Keratinocyte (primary cell): ENCODE results near the gene SCLY. TPM values are rescaled to one million over a fixed set of nuclear protein-coding genes. Genes with fewer than 3 reads are reported as not detected.

Experiments
- DNase-seq: peaks from one replicate; pipeline ENCODE4 v3.0.0-alpha.2; 2011; ENCODE audit warnings: low read depth, missing footprints, low spot score
- FAIRE-seq: peaks from 2 replicates; lab custom pipeline; 2011; peaks lifted over from hg19 to GRCh38; lab: Jason Lieb, UNC
- H2AFZ ChIP-seq: 2 replicates; pipeline ENCODE4 v1.6.0; 2012; ENCODE audit warnings: low read length, control low read depth, inconsistent platforms; ENCODE audit not compliant: control insufficient read depth
- H3K27ac ChIP-seq: 2 replicates; pipeline ENCODE4 v1.5.1; 2011; ENCODE audit warnings: low read length; ENCODE audit not compliant: control insufficient read depth, insufficient read depth
- H3K27me3 ChIP-seq: 3 replicates; pipeline ENCODE4 v1.6.0; 2011; ENCODE audit warnings: low read length; ENCODE audit not compliant: control insufficient read depth, insufficient read depth; ENCODE audit errors: extremely low read depth
- H3K36me3 ChIP-seq, 2 experiments: 2 replicates in 1 of 2; 3 replicates in 1 of 2; pipeline ENCODE4 v1.5.1; 2011; ENCODE audit warnings: low read length in 2 of 2, mild to moderate bottlenecking in 1 of 2; ENCODE audit not compliant: control insufficient read depth in 2 of 2, insufficient read depth in 2 of 2; ENCODE audit errors: extremely low read depth in 1 of 2
- H3K4me1 ChIP-seq: 3 replicates; pipeline ENCODE4 v1.5.1; 2011; ENCODE audit warnings: low read length; ENCODE audit not compliant: control insufficient read depth, insufficient read depth; ENCODE audit errors: extremely low read depth
- H3K4me2 ChIP-seq: 3 replicates; pipeline ENCODE4 v1.6.0; 2011; ENCODE audit warnings: low read depth, low read length; ENCODE audit not compliant: control insufficient read depth, insufficient read depth; ENCODE audit errors: extremely low read depth
- H3K4me3 ChIP-seq, 3 experiments: fragments of 200-600 bp in 1 of 3; sonication (generic) in 1 of 3; 2 replicates in 2 of 3; 3 replicates in 1 of 3; pipeline ENCODE4 v1.5.1; 2011 to 2016; ENCODE audit warnings: low read length in 3 of 3, mild to moderate bottlenecking in 3 of 3, control low read depth in 2 of 3, inconsistent platforms in 1 of 3, low read depth in 1 of 3, mixed read lengths in 1 of 3, mixed run types in 1 of 3, moderate library complexity in 1 of 3; ENCODE audit not compliant: control insufficient read depth in 2 of 3, insufficient read depth in 2 of 3; ENCODE audit errors: extremely low read depth in 1 of 3
- H3K79me2 ChIP-seq: 2 replicates; pipeline ENCODE4 v1.6.0; 2012; ENCODE audit warnings: low read length; ENCODE audit not compliant: control insufficient read depth, insufficient read depth
- H3K9ac ChIP-seq: 3 replicates; pipeline ENCODE4 v1.6.0; 2011; ENCODE audit warnings: low read length; ENCODE audit not compliant: control insufficient read depth, insufficient read depth; ENCODE audit errors: extremely low read depth
- H3K9me1 ChIP-seq: 3 replicates; pipeline ENCODE4 v1.6.0; 2011; ENCODE audit warnings: low read length; ENCODE audit not compliant: control insufficient read depth, insufficient read depth; ENCODE audit errors: extremely low read depth
- H3K9me3 ChIP-seq: 2 replicates; pipeline ENCODE4 v1.5.1; 2012; ENCODE audit warnings: low read depth, low read length; ENCODE audit not compliant: control insufficient read depth
- H4K20me1 ChIP-seq: 3 replicates; pipeline ENCODE4 v1.6.0; 2011; ENCODE audit warnings: low read length; ENCODE audit not compliant: control insufficient read depth, insufficient read depth; ENCODE audit errors: extremely low read depth
- EZH2 ChIP-seq: IDR thresholded peaks from one replicate; pipeline ENCODE4 v1.6.1; 2012; ENCODE audit warnings: inconsistent platforms, mild to moderate bottlenecking, low read length, moderate library complexity
- dilution Hi-C: fragments of 300-500 bp; cut with MboI; formaldehyde crosslinking; loops from one replicate; pipeline ENCODE4 v1.7.0; 2020; ENCODE audit warnings: low sequenced_read_pairs; ENCODE audit not compliant: extremely low pct_ligation_motif_present
- polyA plus RNA-seq, 5 experiments: library from polyadenylated mRNA; depleted of rRNA in 3 of 5; stranded (reverse) in 3 of 5; stranded (forward) in 1 of 5; unstranded in 1 of 5; fragments of >200 nt; gene quantifications; 1 replicate in 1 of 5; 2 replicates in 3 of 5; 3 replicates in 1 of 5; pipeline versions ENCODE4 v1.2.1 to v1.2.3, GENCODE V29; 2011 to 2012; ENCODE audit warnings: missing spikeins in 2 of 5, low read depth in 1 of 5, low replicate concordance in 1 of 5
- TF ChIP-seq, protein P1 (sequence below), 3 experiments: IDR thresholded peaks in 1 of 3; conservative IDR thresholded peaks in 1 of 3; optimal IDR thresholded peaks in 1 of 3; 2 replicates in 2 of 3; 3 replicates in 1 of 3; pipeline versions ENCODE3 to v1.5.1; 2011; ENCODE audit warnings: low read length in 3 of 3, mild to moderate bottlenecking in 3 of 3, moderate library complexity in 2 of 3, control low read depth in 1 of 3, inconsistent platforms in 1 of 3; ENCODE audit not compliant: insufficient read depth in 2 of 3; ENCODE audit errors: extremely low read depth in 1 of 3

SCLY gene
- polyA plus RNA-seq, 1 donor (not counting 4 experiments of a cell fraction or from before 2014, with no cell fraction given) = 11.8 TPM

DNA sequence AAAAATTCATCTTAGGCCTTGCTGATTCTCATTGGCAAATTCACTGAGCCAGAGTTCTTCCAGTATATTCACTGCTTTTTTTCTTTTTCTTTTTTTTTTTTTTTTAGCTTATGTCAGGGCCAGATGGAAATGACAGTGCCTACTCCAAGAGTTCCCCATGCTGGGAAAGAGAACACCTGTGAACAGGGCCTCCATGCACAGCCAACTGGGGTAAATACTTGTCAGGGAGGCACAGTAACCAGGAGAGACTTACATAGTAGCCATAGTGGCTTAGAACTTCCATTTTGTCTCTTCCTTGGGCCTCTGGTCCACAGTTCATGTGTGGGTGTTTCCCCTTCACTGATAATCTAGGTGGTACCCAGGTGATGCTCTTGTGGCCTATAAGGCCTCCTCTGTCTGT, 15.2 kb upstream of the SCLY start:
- Histone ChIP-seq H3K4me2 (no peak overlapping the region), H3K27me3 (no peaks in the 10 kb centered on the region), H3K9ac (no peak overlapping the region), H3K36me3 (peaks cover 19 to 20% of the 10 kb centered on the region in 2 experiments), H3K9me1 (no peaks in the 10 kb centered on the region), H3K9me3 (no peaks in the 10 kb centered on the region), H3K27ac (no peak overlapping the region), H2AFZ (no peak overlapping the region), H4K20me1 (no peaks in the 10 kb centered on the region), H3K4me3 (no peak overlapping the region), H3K79me2 (no peaks in the 10 kb centered on the region), H3K4me1 (peaks cover 6% of the 10 kb centered on the region)
- no peak for TF ChIP-seq EZH2
- dilution Hi-C loops = no loop called here
- no peak for FAIRE-seq
- no peak for DNase-seq

DNA sequence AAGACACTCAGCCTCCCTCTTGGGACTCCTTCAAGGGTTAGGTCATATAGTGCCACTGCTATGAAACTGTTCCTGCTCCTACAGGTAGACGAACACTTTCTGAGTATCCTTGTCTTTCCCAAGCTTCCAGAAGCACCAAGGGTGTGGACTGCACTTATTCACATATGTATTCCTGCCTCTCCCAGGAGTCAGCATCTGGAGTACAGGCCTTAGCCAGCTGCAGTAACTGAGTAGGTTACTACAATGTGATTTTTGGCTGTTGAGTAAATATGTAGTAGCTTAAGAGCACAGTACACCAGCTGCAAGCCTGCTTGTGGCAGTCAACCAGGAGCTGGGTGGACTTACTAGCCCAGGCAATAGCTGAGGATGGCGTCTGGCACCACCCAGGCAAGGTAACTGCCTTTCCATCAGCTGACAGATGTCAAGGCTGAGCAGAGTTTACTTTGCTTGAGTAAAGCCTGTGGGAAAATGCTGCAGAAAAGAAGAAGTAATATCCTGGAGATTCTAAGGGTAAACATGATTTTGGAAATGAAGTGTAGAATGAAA, 14.0 kb upstream of the SCLY start:
- TF ChIP-seq, protein P1, sequence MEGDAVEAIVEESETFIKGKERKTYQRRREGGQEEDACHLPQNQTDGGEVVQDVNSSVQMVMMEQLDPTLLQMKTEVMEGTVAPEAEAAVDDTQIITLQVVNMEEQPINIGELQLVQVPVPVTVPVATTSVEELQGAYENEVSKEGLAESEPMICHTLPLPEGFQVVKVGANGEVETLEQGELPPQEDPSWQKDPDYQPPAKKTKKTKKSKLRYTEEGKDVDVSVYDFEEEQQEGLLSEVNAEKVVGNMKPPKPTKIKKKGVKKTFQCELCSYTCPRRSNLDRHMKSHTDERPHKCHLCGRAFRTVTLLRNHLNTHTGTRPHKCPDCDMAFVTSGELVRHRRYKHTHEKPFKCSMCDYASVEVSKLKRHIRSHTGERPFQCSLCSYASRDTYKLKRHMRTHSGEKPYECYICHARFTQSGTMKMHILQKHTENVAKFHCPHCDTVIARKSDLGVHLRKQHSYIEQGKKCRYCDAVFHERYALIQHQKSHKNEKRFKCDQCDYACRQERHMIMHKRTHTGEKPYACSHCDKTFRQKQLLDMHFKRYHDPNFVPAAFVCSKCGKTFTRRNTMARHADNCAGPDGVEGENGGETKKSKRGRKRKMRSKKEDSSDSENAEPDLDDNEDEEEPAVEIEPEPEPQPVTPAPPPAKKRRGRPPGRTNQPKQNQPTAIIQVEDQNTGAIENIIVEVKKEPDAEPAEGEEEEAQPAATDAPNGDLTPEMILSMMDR (optimal IDR thresholded peaks at IDR 0.05 in 1 of 3, IDR thresholded peaks at IDR 0.05 in 1 of 3, conservative IDR thresholded peaks at IDR 0.05 in 1 of 3; ENCODE audit: extremely low read depth in 1 of 3, insufficient read depth in 2 of 3, low read length in 3 of 3) = no peak
- no peak for TF ChIP-seq EZH2
- Histone ChIP-seq H3K9me3 (no peaks in the 10 kb centered on the region), H3K79me2 (no peaks in the 10 kb centered on the region), H3K9me1 (no peaks in the 10 kb centered on the region), H3K27me3 (no peaks in the 10 kb centered on the region), H3K36me3 (peaks cover 11 to 13% of the 10 kb centered on the region in 2 experiments), H3K4me3 (no peak overlapping the region), H3K9ac (no peak overlapping the region), H3K27ac (no peak overlapping the region), H4K20me1 (no peaks in the 10 kb centered on the region), H2AFZ (no peak overlapping the region), H3K4me2 (no peak overlapping the region), H3K4me1 (peaks cover 6% of the 10 kb centered on the region)
- no peak for DNase-seq
- no peak for FAIRE-seq
- dilution Hi-C loops = no loop called here

DNA sequence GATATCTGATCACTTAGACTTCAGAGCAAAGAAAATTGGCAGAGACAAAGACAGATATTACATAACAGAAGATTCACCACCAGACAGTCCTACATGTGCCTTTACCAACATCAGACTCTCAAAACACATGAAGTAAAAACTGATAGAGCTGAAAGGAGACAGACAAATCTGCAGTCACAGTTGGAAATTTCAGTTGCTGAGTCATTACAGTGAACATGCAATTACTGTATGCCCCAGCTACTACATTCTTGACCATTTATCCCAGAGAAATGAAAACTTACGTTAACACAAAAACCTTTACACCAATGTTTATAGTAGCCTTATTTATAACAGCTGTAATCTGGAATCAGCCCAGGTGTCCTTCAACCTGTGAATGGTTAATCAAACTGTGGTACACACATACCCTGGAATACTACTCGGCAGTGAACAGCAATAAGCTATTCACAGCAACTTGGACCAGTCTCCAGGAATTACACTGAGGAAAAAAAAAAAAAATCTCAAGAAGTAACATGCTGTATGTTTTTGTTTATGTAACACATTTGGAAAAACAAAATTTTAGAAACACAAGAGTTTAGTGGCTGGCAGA, 7.5 kb upstream of the SCLY start:
- Histone ChIP-seq H3K4me1 (no peaks in the 10 kb centered on the region), H3K9me3 (no peaks in the 10 kb centered on the region), H3K4me2 (no peak overlapping the region), H3K79me2 (no peaks in the 10 kb centered on the region), H3K9ac (no peak overlapping the region), H3K27ac (no peak overlapping the region), H3K36me3 (no peaks in the 10 kb centered on the region), H2AFZ (no peak overlapping the region), H3K4me3 (no peak overlapping the region), H3K27me3 (no peaks in the 10 kb centered on the region), H3K9me1 (no peaks in the 10 kb centered on the region), H4K20me1 (no peaks in the 10 kb centered on the region)
- no peak for DNase-seq
- dilution Hi-C loops = no loop called here
- TF ChIP-seq, protein P1 (optimal IDR thresholded peaks at IDR 0.05 in 1 of 3, IDR thresholded peaks at IDR 0.05 in 1 of 3, conservative IDR thresholded peaks at IDR 0.05 in 1 of 3; ENCODE audit: extremely low read depth in 1 of 3, insufficient read depth in 2 of 3, low read length in 3 of 3) = no peak
- no peak for TF ChIP-seq EZH2
- FAIRE-seq = no peak
